SIG-M5 treated with dmso at 0.1 percent for 504 hours (cell line): ENCODE results near the gene POC5.
A peak's percentile ranks its signal among the peaks of the same experiment; 100 is the strongest.

Source experiments
- DNase-seq: peaks from one replicate; lab custom pipeline; 2025; ENCODE audit not compliant: unreplicated experiment; lab: John Stamatoyannopoulos, UW

Gene POC5

GRCh38 chr5:75660678-75661465 lies 56.4 kb downstream of the POC5 start:
- DNase-seq = peak; percentile 86

GRCh38 chr5:75659791-75660450 lies 57.3 kb downstream of the POC5 start:
- peak; percentile 25 for DNase-seq

GRCh38 chr5:75656311-75657003 lies 60.8 kb downstream of the POC5 start:
- no peak for DNase-seq

GRCh38 chr5:75654693-75655295 lies 62.4 kb downstream of the POC5 start:
- DNase-seq = no peak

- DNase-seq = no peak
Observed at GRCh38 chr5:75653521-75653920, 63.7 kb downstream of the POC5 start.

GRCh38 chr5:75651575-75652238 lies 65.5 kb downstream of the POC5 start:
- no peak for DNase-seq

- DNase-seq = no peak
Observed at GRCh38 chr5:75648712-75649111, 68.5 kb downstream of the POC5 start.

GRCh38 chr5:75640826-75641225 lies 76.4 kb downstream of the POC5 start:
- no peak for DNase-seq

GRCh38 chr5:75640395-75640794 lies 76.8 kb downstream of the POC5 start:
- no peak for DNase-seq

GRCh38 chr5:75639535-75640311 lies 77.5 kb downstream of the POC5 start:
- DNase-seq = no peak

- no peak for DNase-seq
Observed at GRCh38 chr5:75637949-75638348, 79.3 kb downstream of the POC5 start.

GRCh38 chr5:75632321-75632720 lies 84.9 kb downstream of the POC5 start:
- no peak for DNase-seq

GRCh38 chr5:75630875-75631274 lies 86.4 kb downstream of the POC5 start:
- no peak for DNase-seq

- DNase-seq = no peak
Observed at GRCh38 chr5:75627801-75628200, 89.4 kb downstream of the POC5 start.

GRCh38 chr5:75626959-75627358 lies 90.3 kb downstream of the POC5 start:
- DNase-seq = no peak
